Transverse colon (tissue), 4 donors: Measurements from ENCODE around the gene NAV3.

Source experiments
- EP300 ChIP-seq: sonication (generic); formaldehyde crosslinking; IDR thresholded peaks from one replicate; pipeline ENCODE4 v1.6.1; 2017; ENCODE audit warnings: antibody characterized with exemption, low read depth
- POLR2A ChIP-seq: fragments of 450-650 bp; IDR thresholded peaks from one replicate; pipeline ENCODE4 v1.6.1; 2016; ENCODE audit warnings: antibody characterized with exemption, mild to moderate bottlenecking, moderate library complexity
- POLR2AphosphoS5 ChIP-seq, 3 donors: sonication (generic); formaldehyde crosslinking; IDR thresholded peaks; one replicate each; pipeline ENCODE4 v1.6.1; 2016; ENCODE audit warnings: antibody characterized with exemption in 3 of 3
- TF ChIP-seq, protein P1 (sequence below), 5 experiments: fragments of 200-600 bp in 3 of 5; fragments of 450-650 bp in 2 of 5; sonication (generic) in 3 of 5; IDR thresholded peaks; 1 replicate in 2 of 5; 2 replicates in 3 of 5; pipeline ENCODE4 v1.5.1; 2016 to 2017; ENCODE audit warnings: antibody characterized with exemption in 5 of 5, inconsistent platforms in 3 of 5, mild to moderate bottlenecking in 2 of 5, moderate library complexity in 1 of 5

DNA sequence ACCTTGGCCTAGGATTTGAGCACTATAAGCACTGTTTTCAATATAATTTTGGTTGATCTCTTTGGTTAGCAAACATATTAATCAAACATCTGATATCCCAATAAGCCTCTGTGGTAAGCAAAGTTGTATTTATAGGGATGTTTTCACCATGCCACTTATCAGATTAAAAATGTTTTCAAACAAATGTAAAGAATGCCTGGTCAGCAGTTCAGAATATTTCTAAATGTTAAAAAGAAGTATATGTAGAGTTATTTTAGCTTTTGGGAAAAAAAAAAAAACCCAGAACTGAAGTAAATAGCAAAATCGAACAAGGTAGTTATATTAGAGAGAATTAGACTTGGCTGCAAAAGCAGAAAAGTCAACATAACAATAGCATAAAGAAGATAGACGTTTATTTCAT is 3.9 kb downstream of the NAV3 start:
- TF ChIP-seq POLR2AphosphoS5 (IDR thresholded peaks at IDR 0.05) (no peak), POLR2A (no peak), EP300 (no peak)
- TF ChIP-seq, protein P1, sequence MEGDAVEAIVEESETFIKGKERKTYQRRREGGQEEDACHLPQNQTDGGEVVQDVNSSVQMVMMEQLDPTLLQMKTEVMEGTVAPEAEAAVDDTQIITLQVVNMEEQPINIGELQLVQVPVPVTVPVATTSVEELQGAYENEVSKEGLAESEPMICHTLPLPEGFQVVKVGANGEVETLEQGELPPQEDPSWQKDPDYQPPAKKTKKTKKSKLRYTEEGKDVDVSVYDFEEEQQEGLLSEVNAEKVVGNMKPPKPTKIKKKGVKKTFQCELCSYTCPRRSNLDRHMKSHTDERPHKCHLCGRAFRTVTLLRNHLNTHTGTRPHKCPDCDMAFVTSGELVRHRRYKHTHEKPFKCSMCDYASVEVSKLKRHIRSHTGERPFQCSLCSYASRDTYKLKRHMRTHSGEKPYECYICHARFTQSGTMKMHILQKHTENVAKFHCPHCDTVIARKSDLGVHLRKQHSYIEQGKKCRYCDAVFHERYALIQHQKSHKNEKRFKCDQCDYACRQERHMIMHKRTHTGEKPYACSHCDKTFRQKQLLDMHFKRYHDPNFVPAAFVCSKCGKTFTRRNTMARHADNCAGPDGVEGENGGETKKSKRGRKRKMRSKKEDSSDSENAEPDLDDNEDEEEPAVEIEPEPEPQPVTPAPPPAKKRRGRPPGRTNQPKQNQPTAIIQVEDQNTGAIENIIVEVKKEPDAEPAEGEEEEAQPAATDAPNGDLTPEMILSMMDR (IDR thresholded peaks at IDR 0.05): no peak
